Measurements from ENCODE around the gene OPN3. TPM values are rescaled to one million over a fixed set of nuclear protein-coding genes. Genes with fewer than 3 reads are reported as not detected.

OPN3 gene
- total RNA-seq, 2 donors from 2014 or later = 2.3 to 7.0 TPM

DNA sequence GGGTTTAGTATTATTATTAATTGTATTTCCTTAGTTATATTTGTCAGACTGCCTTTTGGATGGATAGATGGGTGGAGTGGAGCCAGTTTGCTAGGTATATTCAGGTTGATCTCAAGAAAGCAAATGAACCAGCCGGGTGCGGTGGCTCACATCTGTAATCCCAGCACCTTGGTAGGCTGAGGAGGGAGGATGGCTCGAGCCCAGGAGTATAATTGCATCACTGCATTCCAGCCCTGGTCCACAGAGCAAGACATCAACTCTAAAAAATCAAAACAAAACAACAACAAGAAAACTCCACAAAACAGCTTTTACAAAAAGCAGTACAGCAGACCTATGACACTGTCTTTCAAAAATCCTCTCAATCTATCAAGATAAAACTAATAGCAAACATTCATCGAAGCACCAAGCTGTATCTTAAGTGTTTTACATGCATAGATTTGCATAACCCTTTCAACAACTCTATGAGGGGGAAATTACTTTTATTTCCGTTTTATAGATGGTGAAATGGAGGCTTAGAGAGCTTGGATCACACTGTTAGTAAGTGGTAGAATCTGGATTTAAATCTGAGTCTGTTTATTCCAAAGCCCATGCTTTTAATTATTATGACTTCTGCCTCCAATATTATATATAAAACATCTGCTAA, 82.5 kb downstream of the OPN3 start:
- ATAC-seq = no peak
- Histone ChIP-seq H3K9me3 (no peaks in the 10 kb centered on the region), H3K36me3 (replicated peaks in 1 of 2; ENCODE audit: insufficient read depth in 1 of 2, low read depth in 2 of 2) (no peaks in the 10 kb centered on the region), H3K27ac (no peak overlapping the region), H3K27me3 (no peaks in the 10 kb centered on the region), H3K4me1 (no peaks in the 10 kb centered on the region), H3K4me3 (no peak overlapping the region)
- TF ChIP-seq POLR2A (IDR thresholded peaks at IDR 0.05) = no peak
- TF ChIP-seq, protein P1, sequence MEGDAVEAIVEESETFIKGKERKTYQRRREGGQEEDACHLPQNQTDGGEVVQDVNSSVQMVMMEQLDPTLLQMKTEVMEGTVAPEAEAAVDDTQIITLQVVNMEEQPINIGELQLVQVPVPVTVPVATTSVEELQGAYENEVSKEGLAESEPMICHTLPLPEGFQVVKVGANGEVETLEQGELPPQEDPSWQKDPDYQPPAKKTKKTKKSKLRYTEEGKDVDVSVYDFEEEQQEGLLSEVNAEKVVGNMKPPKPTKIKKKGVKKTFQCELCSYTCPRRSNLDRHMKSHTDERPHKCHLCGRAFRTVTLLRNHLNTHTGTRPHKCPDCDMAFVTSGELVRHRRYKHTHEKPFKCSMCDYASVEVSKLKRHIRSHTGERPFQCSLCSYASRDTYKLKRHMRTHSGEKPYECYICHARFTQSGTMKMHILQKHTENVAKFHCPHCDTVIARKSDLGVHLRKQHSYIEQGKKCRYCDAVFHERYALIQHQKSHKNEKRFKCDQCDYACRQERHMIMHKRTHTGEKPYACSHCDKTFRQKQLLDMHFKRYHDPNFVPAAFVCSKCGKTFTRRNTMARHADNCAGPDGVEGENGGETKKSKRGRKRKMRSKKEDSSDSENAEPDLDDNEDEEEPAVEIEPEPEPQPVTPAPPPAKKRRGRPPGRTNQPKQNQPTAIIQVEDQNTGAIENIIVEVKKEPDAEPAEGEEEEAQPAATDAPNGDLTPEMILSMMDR (IDR thresholded peaks at IDR 0.05) = no peak
- WGBS, 2 donors = 67 to 69% methylated on average over 5 of the region's 5 CpGs
- no peak for DNase-seq
- intact Hi-C loops (cut with DNase I) = no loop called here

DNA sequence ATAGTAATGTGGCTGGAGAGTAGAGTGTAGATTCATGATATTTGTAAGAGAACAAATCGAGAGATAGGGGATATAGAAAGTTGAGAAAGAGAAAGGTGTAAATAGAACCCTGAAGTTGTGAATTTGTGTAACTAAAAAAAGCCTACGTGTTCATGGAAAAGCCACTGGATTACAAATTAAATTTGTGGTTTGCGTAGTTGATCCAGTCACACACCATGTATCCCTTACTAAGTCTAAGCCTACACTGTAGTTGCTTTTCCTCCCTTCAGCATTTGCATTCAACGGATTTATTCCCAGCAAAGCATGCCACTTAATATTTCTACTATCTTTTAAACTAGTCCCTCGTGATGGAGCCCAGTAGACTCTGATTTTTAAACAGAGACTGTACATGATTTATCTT, 83.1 kb downstream of the OPN3 start:
- Histone ChIP-seq H3K4me1 (no peaks in the 10 kb centered on the region), H3K36me3 (replicated peaks in 1 of 2; ENCODE audit: insufficient read depth in 1 of 2, low read depth in 2 of 2) (no peaks in the 10 kb centered on the region), H3K9me3 (no peaks in the 10 kb centered on the region), H3K27me3 (no peaks in the 10 kb centered on the region), H3K27ac (no peak overlapping the region), H3K4me3 (no peak overlapping the region)
- no peak for ATAC-seq
- TF ChIP-seq, protein P1 (IDR thresholded peaks at IDR 0.05) = no peak
- no peak for TF ChIP-seq POLR2A (IDR thresholded peaks at IDR 0.05)
- 71 to 72% methylated on average over 5 of the region's 5 CpGs for WGBS, 2 donors
- no peak for DNase-seq
- intact Hi-C loops (cut with DNase I) = no loop called here

DNA sequence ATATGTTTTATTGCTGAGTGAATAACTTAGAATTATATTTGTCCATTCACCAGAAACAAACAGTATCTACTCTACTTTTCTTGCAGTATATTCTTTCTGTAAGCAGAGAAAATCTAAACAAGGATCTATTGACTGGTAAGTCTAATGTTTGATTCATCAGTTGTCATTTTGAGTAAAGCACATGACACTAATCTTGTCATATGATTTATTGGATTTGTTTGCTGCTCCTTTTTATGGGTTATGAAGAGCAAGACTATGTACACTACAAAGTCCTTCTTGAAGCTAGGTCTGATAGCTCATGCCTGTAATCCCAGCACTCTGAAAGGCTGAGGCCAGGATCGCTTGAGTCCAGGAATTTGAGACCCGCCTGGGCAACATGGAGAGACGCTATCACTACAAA, 84.6 kb downstream of the OPN3 start:
- no peak for DNase-seq
- H3K36me3 ChIP-seq (replicated peaks in 1 of 2; ENCODE audit: insufficient read depth in 1 of 2, low read depth in 2 of 2) = no peaks in the 10 kb centered on the region
- H3K27me3 ChIP-seq = no peaks in the 10 kb centered on the region
- TF ChIP-seq, protein P1 (IDR thresholded peaks at IDR 0.05) = no peak
- TF ChIP-seq POLR2A (IDR thresholded peaks at IDR 0.05) = no peak
- no peaks in the 10 kb centered on the region for H3K4me1 ChIP-seq
- no peak overlapping the region for H3K4me3 ChIP-seq
- intact Hi-C loops (cut with DNase I) = no loop called here
- no peak overlapping the region for H3K27ac ChIP-seq
- WGBS, 2 donors = 77 to 91% methylated on average over 3 of the region's 3 CpGs
- ATAC-seq = no peak
- no peaks in the 10 kb centered on the region for H3K9me3 ChIP-seq

DNA sequence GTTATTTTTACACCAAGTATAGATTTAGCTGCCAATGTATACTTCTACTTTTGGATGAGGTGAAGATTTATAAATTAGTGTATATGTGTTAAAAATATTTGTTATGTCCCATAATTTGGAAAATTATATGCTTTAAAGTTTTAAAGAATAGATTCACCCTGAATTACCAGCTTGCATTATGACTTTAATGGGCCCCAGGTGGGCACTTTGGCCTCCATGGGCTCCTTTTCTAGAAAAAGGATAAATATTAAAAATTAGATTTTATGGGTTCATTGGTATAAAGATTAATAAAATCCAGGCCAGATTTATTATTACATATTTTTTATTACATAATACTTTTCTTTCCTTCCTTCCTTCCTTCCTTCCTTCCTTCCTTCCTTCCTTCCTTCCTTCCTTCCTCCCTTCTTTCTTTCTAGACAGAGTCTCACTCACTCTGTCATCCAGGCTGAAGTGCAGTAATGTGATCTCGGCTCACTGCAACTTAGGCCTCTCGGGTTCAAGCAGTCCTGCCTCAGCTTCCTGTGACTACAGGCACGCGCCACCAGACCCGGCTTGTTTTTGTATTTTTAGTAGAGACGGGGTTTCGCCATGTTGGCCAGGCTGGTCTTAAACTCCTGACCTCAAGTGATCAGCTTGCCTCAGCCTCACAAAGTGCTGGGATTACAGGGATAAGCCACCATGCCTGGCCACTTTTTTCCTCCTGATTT, 86.1 kb downstream of the OPN3 start:
- Histone ChIP-seq H3K4me1 (no peaks in the 10 kb centered on the region), H3K9me3 (no peaks in the 10 kb centered on the region), H3K27me3 (no peaks in the 10 kb centered on the region), H3K4me3 (no peak overlapping the region), H3K36me3 (replicated peaks in 1 of 2; ENCODE audit: insufficient read depth in 1 of 2, low read depth in 2 of 2) (no peaks in the 10 kb centered on the region), H3K27ac (no peak overlapping the region)
- 78 to 90% methylated on average over 7 of the region's 7 CpGs for WGBS, 2 donors
- ATAC-seq (no peak), DNase-seq (no peak)
- intact Hi-C loops (cut with DNase I) = no loop called here
- TF ChIP-seq, protein P1 (IDR thresholded peaks at IDR 0.05) = no peak
- no peak for TF ChIP-seq POLR2A (IDR thresholded peaks at IDR 0.05)
